Neutrophil (primary cell): ENCODE measurements around the gene RNF26.

Source experiments
- H3K27ac ChIP-seq: fragments of 200-600 bp; sonication (generic); 2 replicates; pipeline ENCODE4 v1.5.1; 2016; ENCODE audit warnings: mild to moderate bottlenecking, moderate library complexity
- H3K27me3 ChIP-seq: fragments of 200-600 bp; sonication (generic); 2 replicates; pipeline ENCODE4 v1.6.0; 2016; ENCODE audit warnings: mild to moderate bottlenecking
- H3K36me3 ChIP-seq: fragments of 200-600 bp; sonication (generic); 2 replicates; pipeline ENCODE4 v1.5.1; 2017
- H3K4me1 ChIP-seq, 2 experiments: fragments of 200-600 bp in 1 of 2; sonication (generic) in 1 of 2; 1 replicate in 1 of 2; 2 replicates in 1 of 2; pipeline versions ENCODE4 v1.5.1 to v1.6.1; 2013 to 2016; ENCODE audit warnings: low read depth in 1 of 2, low read length in 1 of 2, mild to moderate bottlenecking in 1 of 2, moderate library complexity in 1 of 2; ENCODE audit not compliant: control insufficient read depth in 1 of 2, insufficient read depth in 1 of 2
- H3K4me3 ChIP-seq, 2 experiments: fragments of 200-600 bp in 1 of 2; sonication (generic) in 1 of 2; 1 replicate in 1 of 2; 2 replicates in 1 of 2; pipeline ENCODE4 v1.5.1; 2013 to 2016; ENCODE audit warnings: low read depth in 1 of 2, low read length in 1 of 2, mild to moderate bottlenecking in 1 of 2, moderate library complexity in 1 of 2
- H3K9me3 ChIP-seq: fragments of 200-600 bp; sonication (generic); 2 replicates; pipeline ENCODE4 v1.5.1; 2016
- TF ChIP-seq, protein P1 (sequence below): fragments of 200-600 bp; sonication (generic); IDR thresholded peaks from 2 replicates; pipeline ENCODE4 v1.5.1; 2016; ENCODE audit warnings: antibody characterized with exemption

Gene RNF26

DNA sequence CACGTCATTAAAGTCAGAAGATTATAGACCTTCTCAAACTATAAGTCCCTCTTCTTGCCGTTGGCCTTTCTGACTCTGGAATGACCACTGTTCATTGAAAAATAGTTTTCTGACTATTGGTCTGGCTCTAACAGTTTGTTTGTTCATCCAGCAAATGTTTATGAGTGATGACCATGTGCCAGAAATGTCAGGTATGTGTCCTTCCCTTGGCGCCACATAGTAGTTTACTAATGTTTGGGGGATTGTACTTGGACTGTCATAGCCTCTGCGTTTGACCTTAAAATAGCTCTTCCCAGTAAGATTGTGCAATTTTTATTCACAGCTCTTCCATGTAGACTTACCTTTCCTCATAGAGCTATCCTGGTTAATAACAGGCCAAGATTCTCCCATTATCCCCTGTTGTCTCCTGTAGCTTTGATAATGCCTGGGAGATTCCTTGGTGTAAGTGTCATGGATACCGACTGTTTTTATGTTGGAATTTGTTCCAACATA lies 31.1 kb upstream of the RNF26 start:
- H3K27me3 ChIP-seq = no peaks in the 10 kb centered on the region
- peaks cover 99% of the 10 kb centered on the region for H3K36me3 ChIP-seq
- H3K4me1 ChIP-seq = no peaks in the 10 kb centered on the region
- TF ChIP-seq, protein P1, sequence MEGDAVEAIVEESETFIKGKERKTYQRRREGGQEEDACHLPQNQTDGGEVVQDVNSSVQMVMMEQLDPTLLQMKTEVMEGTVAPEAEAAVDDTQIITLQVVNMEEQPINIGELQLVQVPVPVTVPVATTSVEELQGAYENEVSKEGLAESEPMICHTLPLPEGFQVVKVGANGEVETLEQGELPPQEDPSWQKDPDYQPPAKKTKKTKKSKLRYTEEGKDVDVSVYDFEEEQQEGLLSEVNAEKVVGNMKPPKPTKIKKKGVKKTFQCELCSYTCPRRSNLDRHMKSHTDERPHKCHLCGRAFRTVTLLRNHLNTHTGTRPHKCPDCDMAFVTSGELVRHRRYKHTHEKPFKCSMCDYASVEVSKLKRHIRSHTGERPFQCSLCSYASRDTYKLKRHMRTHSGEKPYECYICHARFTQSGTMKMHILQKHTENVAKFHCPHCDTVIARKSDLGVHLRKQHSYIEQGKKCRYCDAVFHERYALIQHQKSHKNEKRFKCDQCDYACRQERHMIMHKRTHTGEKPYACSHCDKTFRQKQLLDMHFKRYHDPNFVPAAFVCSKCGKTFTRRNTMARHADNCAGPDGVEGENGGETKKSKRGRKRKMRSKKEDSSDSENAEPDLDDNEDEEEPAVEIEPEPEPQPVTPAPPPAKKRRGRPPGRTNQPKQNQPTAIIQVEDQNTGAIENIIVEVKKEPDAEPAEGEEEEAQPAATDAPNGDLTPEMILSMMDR = no peak
- no peak overlapping the region for H3K27ac ChIP-seq
- no peak overlapping the region for H3K4me3 ChIP-seq
- H3K9me3 ChIP-seq = no peaks in the 10 kb centered on the region

DNA sequence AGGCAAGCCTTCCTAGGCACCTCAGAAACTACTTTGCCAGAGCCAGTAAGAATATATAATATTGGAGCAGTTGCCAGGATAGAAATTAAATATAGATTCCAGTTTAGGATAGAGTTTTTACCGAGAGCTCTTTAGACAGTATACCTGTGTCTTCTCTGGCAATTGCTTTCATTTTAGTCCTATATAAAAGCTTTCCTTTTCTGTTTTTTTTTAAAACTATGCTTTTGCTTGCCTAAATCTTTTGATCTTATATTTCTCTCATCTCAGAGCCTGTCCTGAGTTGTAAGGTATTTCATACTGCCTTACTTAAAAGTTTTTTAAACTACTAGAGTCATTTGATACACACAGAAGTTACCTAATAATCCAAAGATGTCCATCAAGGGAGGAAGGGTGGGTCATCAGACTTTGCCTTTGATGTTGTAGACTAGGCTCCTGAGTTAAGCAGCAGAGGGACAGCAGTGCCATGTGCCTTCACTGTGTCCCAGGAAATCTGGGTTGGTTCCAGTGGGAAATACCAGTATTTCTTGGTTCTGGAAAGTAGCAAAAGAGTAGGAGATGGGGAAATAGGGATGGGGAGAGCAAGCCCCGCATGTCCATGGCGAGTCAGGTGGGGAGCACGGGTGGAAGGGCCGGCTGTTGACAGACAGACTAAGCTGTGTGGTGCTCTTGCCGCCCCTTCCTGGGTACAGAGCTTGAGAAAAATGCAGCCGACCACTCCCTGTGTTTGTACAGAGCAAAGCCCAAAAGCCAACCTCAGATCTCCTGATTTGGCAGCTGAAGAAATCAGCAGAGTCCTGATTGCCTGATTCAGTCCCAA lies 28.6 kb upstream of the RNF26 start:
- no peaks in the 10 kb centered on the region for H3K9me3 ChIP-seq
- TF ChIP-seq, protein P1 = no peak
- no peaks in the 10 kb centered on the region for H3K4me1 ChIP-seq
- peaks cover 99% of the 10 kb centered on the region for H3K36me3 ChIP-seq
- H3K4me3 ChIP-seq = no peak overlapping the region
- H3K27ac ChIP-seq = no peak overlapping the region
- no peaks in the 10 kb centered on the region for H3K27me3 ChIP-seq

DNA sequence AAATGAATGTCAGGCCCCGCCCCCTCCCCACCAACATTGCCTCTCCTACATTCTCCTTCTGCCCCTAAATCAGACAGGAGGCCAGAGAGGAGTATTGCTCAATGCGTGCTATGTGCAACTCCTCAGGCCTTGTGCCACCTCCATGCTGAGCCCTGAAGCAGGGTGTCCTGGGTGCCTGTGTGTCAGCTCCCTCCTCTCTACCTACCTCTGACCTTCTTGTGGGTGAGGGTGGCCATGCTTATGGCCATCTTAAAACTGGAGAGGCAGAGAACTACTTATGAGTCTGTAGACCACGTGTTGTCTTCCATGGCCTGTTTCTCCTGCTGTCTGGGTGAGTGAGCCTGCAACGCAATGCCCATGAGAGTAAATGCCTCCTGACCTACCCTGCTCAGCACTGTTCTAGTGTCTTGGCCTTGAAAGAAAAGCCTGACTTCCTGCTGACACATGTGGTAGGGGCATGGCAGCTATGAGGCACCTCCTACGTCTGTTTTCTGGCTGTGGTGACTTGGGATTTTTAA lies 27.9 kb upstream of the RNF26 start:
- H3K4me3 ChIP-seq = no peak overlapping the region
- TF ChIP-seq, protein P1 = no peak
- peaks cover 97% of the 10 kb centered on the region for H3K36me3 ChIP-seq
- H3K9me3 ChIP-seq = no peaks in the 10 kb centered on the region
- peaks cover under 1% of the 10 kb centered on the region for H3K27me3 ChIP-seq
- no peak overlapping the region for H3K27ac ChIP-seq
- no peaks in the 10 kb centered on the region for H3K4me1 ChIP-seq

DNA sequence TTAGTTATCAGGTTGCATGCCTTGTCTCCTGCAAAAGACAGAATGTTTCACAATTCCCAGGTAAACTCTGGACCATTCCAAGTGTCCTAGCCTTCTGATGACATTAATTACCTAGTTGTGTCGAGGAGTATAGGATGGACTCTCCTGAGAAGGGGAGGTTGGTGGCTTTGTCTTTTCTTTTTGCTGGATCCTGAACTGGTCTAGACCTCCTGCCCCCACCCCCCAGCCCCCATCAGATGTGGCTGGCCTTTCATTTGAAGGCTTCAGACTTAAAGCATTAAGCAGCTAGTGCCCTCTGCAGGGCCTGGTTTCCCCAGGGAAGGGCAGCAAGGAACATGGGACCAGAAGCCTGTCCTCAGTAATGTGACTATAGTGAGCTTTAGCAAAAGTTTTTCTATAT lies 27.1 kb upstream of the RNF26 start:
- H3K4me3 ChIP-seq = no peak overlapping the region
- H3K4me1 ChIP-seq = no peaks in the 10 kb centered on the region
- H3K9me3 ChIP-seq = no peaks in the 10 kb centered on the region
- H3K27me3 ChIP-seq = peaks cover 8% of the 10 kb centered on the region
- no peak overlapping the region for H3K27ac ChIP-seq
- peaks cover 89% of the 10 kb centered on the region for H3K36me3 ChIP-seq
- TF ChIP-seq, protein P1 = no peak

DNA sequence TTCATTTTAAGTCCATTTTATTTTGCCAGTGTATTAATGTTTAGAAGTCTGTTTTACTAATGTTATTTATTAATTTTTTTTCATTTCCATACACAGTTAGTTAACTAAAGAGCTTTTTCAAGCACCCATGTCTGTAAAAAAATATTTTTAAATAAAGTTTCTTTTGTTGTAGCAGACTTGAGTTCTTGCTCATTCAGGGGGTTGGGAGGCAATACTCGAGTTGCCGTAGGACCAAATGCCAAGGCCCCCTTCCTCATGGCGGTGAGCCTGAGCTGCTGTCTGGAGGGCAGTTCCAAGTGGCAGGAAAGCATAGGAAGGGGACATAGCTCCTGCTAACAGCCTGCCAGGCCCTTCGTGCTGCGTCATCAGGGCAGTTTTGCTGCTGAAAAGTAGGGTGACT lies 26.4 kb upstream of the RNF26 start:
- H3K27ac ChIP-seq = no peak overlapping the region
- no peaks in the 10 kb centered on the region for H3K9me3 ChIP-seq
- TF ChIP-seq, protein P1 = no peak
- peaks cover 81% of the 10 kb centered on the region for H3K36me3 ChIP-seq
- peaks cover 16% of the 10 kb centered on the region for H3K27me3 ChIP-seq
- H3K4me3 ChIP-seq = no peak overlapping the region
- H3K4me1 ChIP-seq = no peaks in the 10 kb centered on the region
